Measurements from ENCODE around the gene ANP32E.
"Not testable (repeated sequence)": the region's sequence is repeated elsewhere in the genome, so short reads cannot be mapped to it uniquely, and the experiment has no call there.

GRCh38 chr1:150228246-150228645 is 7.7 kb downstream of the ANP32E start:
- TF ChIP-seq, protein P1, sequence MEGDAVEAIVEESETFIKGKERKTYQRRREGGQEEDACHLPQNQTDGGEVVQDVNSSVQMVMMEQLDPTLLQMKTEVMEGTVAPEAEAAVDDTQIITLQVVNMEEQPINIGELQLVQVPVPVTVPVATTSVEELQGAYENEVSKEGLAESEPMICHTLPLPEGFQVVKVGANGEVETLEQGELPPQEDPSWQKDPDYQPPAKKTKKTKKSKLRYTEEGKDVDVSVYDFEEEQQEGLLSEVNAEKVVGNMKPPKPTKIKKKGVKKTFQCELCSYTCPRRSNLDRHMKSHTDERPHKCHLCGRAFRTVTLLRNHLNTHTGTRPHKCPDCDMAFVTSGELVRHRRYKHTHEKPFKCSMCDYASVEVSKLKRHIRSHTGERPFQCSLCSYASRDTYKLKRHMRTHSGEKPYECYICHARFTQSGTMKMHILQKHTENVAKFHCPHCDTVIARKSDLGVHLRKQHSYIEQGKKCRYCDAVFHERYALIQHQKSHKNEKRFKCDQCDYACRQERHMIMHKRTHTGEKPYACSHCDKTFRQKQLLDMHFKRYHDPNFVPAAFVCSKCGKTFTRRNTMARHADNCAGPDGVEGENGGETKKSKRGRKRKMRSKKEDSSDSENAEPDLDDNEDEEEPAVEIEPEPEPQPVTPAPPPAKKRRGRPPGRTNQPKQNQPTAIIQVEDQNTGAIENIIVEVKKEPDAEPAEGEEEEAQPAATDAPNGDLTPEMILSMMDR (IDR thresholded peaks at IDR 0.05 in 8 of 11, conservative IDR thresholded peaks at IDR 0.05 in 3 of 11) = not testable (repeated sequence)
- TF ChIP-seq POLR2A (IDR thresholded peaks at IDR 0.05) = not testable (repeated sequence)

Measured in spleen (tissue), 7 donors.